ENCODE measurements around the gene FADS6. TPM values are rescaled to one million over a fixed set of nuclear protein-coding genes. Genes with fewer than 3 reads are reported as not detected.
A peak's percentile ranks its signal among the peaks of the same experiment; 100 is the strongest.

Gene FADS6
- total RNA-seq, 2 donors from 2014 or later: not detected

GRCh38 chr17:74860229-74860871, 33.1 kb downstream of the FADS6 start:
- no peak for TF ChIP-seq CTCF (IDR thresholded peaks at IDR 0.05)
- Histone ChIP-seq H3K27ac (peak overlapping the region; percentile 79 to 86), H3K9me3 (no peaks in the 10 kb centered on the region), H3K36me3 (no peaks in the 10 kb centered on the region), H3K27me3 (peaks cover 7% of the 10 kb centered on the region in 2 donors), H3K4me3 (peak overlapping the region; percentile 48 to 58), H3K4me1 (peaks cover 0 to 41% of the 10 kb centered on the region in 2 donors)
- DNase-seq (ENCODE audit: low spot score): no peak

GRCh38 chr17:74859459-74860228, 33.8 kb downstream of the FADS6 start, which contains the start of gene GRIN2C:
GRIN2C (minus strand) TSS chr17:74859885; CDS start chr17:74855092, 4,793 bp downstream.
- no peaks in the 10 kb centered on the region for H3K36me3 ChIP-seq
- peak within 1 kb of the TSS; percentile 79 to 86 for H3K27ac ChIP-seq
- peaks cover 0 to 37% of the 10 kb centered on the region in 2 donors for H3K4me1 ChIP-seq
- peak within 1 kb of the TSS; percentile 48 to 58 for H3K4me3 ChIP-seq
- TF ChIP-seq CTCF (IDR thresholded peaks at IDR 0.05): peak; percentile 42 to 62
- DNase-seq (ENCODE audit: low spot score): no peak
- no peaks in the 10 kb centered on the region for H3K9me3 ChIP-seq
- H3K27me3 ChIP-seq: peaks cover 7% of the 10 kb centered on the region in 2 donors

- H3K4me1 ChIP-seq: peaks cover 0 to 36% of the 10 kb centered on the region in 2 donors
- no peaks in the 10 kb centered on the region for H3K9me3 ChIP-seq
- H3K27me3 ChIP-seq: peaks cover 7% of the 10 kb centered on the region in 2 donors
- H3K4me3 ChIP-seq: peak overlapping the region; percentile 48 to 58
- peak overlapping the region; percentile 79 to 86 for H3K27ac ChIP-seq
- H3K36me3 ChIP-seq: no peaks in the 10 kb centered on the region
- TF ChIP-seq CTCF (IDR thresholded peaks at IDR 0.05): no peak
- no peak for DNase-seq (ENCODE audit: low spot score)
Observed at GRCh38 chr17:74858672-74859458, 34.6 kb downstream of the FADS6 start.

- peaks cover 0 to 42% of the 10 kb centered on the region in 2 donors for H3K4me1 ChIP-seq
- peaks cover 7% of the 10 kb centered on the region in 2 donors for H3K27me3 ChIP-seq
- H3K27ac ChIP-seq: peak overlapping the region; percentile 47 to 69
- DNase-seq (ENCODE audit: low spot score): no peak
- H3K36me3 ChIP-seq: no peaks in the 10 kb centered on the region
- no peaks in the 10 kb centered on the region for H3K9me3 ChIP-seq
- H3K4me3 ChIP-seq: no peak overlapping the region
- TF ChIP-seq CTCF (IDR thresholded peaks at IDR 0.05): no peak
Observed at GRCh38 chr17:74857191-74857590, 36.2 kb downstream of the FADS6 start.

- H3K36me3 ChIP-seq: no peaks in the 10 kb centered on the region
- no peak overlapping the region for H3K4me3 ChIP-seq
- peaks cover 0 to 37% of the 10 kb centered on the region in 2 donors for H3K4me1 ChIP-seq
- peaks cover 7% of the 10 kb centered on the region in 2 donors for H3K27me3 ChIP-seq
- H3K27ac ChIP-seq: peak overlapping the region; percentile 47 to 69
- no peak for TF ChIP-seq CTCF (IDR thresholded peaks at IDR 0.05)
- DNase-seq (ENCODE audit: low spot score): no peak
- no peaks in the 10 kb centered on the region for H3K9me3 ChIP-seq
Observed at GRCh38 chr17:74856112-74856511, 37.3 kb downstream of the FADS6 start.

Measured in right atrium auricular region (tissue), 2 donors.